ENCODE data around the gene CRACDL.

DNA sequence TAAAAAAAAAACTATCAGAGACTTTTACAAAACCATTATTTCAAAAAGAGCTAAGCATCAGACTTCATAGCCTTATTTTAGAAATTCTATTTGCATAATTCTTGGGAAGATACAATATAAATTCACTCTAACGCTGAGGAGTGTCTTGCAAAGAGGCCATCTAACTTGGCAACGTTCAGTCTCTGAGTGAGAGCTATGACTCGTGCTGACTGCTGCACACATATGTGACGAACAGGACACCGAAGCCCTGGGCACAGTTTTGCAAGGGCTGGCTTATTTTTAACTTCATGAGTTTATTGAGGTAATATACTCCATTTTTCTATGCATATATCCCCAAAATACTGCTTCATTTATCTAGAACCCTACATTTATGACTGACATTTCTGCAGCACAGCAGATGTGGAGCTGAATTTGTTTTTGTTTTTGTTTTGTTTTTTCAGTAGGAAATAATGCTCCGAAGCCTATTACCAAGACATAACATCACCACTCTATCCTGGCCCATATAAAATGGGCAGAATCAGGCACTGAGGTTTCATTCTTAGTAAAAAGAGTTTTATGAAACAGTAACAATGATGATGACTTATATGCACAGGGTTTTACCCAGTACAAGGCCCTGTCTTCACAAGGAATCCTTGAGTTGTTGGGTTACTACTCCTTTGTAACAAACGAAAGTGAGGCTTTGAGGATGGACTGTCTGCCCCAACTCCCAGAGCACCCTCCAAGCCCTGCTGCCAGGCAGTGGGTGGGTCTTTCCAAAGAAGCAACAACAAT, 68.3 kb downstream of the CRACDL start:
- TF ChIP-seq, protein P1, sequence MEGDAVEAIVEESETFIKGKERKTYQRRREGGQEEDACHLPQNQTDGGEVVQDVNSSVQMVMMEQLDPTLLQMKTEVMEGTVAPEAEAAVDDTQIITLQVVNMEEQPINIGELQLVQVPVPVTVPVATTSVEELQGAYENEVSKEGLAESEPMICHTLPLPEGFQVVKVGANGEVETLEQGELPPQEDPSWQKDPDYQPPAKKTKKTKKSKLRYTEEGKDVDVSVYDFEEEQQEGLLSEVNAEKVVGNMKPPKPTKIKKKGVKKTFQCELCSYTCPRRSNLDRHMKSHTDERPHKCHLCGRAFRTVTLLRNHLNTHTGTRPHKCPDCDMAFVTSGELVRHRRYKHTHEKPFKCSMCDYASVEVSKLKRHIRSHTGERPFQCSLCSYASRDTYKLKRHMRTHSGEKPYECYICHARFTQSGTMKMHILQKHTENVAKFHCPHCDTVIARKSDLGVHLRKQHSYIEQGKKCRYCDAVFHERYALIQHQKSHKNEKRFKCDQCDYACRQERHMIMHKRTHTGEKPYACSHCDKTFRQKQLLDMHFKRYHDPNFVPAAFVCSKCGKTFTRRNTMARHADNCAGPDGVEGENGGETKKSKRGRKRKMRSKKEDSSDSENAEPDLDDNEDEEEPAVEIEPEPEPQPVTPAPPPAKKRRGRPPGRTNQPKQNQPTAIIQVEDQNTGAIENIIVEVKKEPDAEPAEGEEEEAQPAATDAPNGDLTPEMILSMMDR (IDR thresholded peaks at IDR 0.05): no peak
- TF ChIP-seq POLR2A (IDR thresholded peaks at IDR 0.05): no peak
